ENCODE measurements around the gene WNT9A. TPM values are rescaled to one million over a fixed set of nuclear protein-coding genes. Genes with fewer than 3 reads are reported as not detected.

WNT9A gene
- total and polyA plus RNA-seq, 4 donors: 0.03 to 0.08 TPM; not detected in 2

- WGBS: 90% methylated on average over 15 of the region's 15 CpGs
- H3K4me3 ChIP-seq (ENCODE audit: low read depth in 1 of 3, low read length in 3 of 3): no peak overlapping the region
- no peaks in the 10 kb centered on the region for H3K9me3 ChIP-seq (ENCODE audit: control insufficient read depth in 4 of 4, low read length in 3 of 4)
- H3K36me3 ChIP-seq (ENCODE audit: control insufficient read depth in 4 of 4, insufficient read depth in 3 of 4, low read depth in 1 of 4, low read length in 3 of 4): no peaks in the 10 kb centered on the region
- no peak overlapping the region for H3K9ac ChIP-seq (ENCODE audit: low read depth in 1 of 2, low read length in 2 of 2)
- TF ChIP-seq GABPA (IDR thresholded peaks at IDR 0.05 in 1 of 2, conservative IDR thresholded peaks at IDR 0.05 in 1 of 2) (no peak), RAD21 (IDR thresholded peaks at IDR 0.05) (no peak), TAF1 (conservative IDR thresholded peaks at IDR 0.05) (no peak), FOXA2 (IDR thresholded peaks at IDR 0.05) (no peak), ATF3 (IDR thresholded peaks at IDR 0.05) (no peak), EGR1 (IDR thresholded peaks at IDR 0.05; ENCODE audit: low read depth in 2 of 2) (no peak), YY1 (IDR thresholded peaks at IDR 0.05) (no peak), HNF4A (conservative IDR thresholded peaks at IDR 0.05) (no peak), MAX (IDR thresholded peaks at IDR 0.05) (no peak), HNF4G (IDR thresholded peaks at IDR 0.05) (no peak), FOXA1 (IDR thresholded peaks at IDR 0.05) (no peak), REST (IDR thresholded peaks at IDR 0.05) (no peak), SP1 (IDR thresholded peaks at IDR 0.05) (no peak), CTCF (IDR thresholded peaks at IDR 0.05; ENCODE audit: low read depth, low read length, missing input control) (no peak), NR2F2 (IDR thresholded peaks at IDR 0.05) (no peak), JUND (IDR thresholded peaks at IDR 0.05) (no peak), RXRA (IDR thresholded peaks at IDR 0.05) (no peak), ZBTB33 (IDR thresholded peaks at IDR 0.05) (no peak)
- H3K27ac ChIP-seq (ENCODE audit: low read depth in 1 of 2, low read length in 2 of 2): no peak overlapping the region
- peak; percentile 30 for DNase-seq (ENCODE audit: low spot score)
- H3K27me3 ChIP-seq (ENCODE audit: control insufficient read depth in 4 of 4, insufficient read depth in 4 of 4, low read length in 3 of 4): peaks cover 0 to 5% (median 1%) of the 10 kb centered on the region in 4 donors
- H3K4me1 ChIP-seq (ENCODE audit: control insufficient read depth in 4 of 4, insufficient read depth in 4 of 4, low read length in 3 of 4): peaks cover 0 to 4% (median 0%) of the 10 kb centered on the region in 4 donors
Measured at GRCh38 chr1:227883641-227884301, 64.0 kb downstream of the WNT9A start.
